ENCODE data around the gene ADGRD1. TPM values are rescaled to one million over a fixed set of nuclear protein-coding genes. Genes with fewer than 3 reads are reported as not detected.

ADGRD1 gene
- total RNA-seq, 1 experiment from 2014 or later: 0.05 TPM

DNA sequence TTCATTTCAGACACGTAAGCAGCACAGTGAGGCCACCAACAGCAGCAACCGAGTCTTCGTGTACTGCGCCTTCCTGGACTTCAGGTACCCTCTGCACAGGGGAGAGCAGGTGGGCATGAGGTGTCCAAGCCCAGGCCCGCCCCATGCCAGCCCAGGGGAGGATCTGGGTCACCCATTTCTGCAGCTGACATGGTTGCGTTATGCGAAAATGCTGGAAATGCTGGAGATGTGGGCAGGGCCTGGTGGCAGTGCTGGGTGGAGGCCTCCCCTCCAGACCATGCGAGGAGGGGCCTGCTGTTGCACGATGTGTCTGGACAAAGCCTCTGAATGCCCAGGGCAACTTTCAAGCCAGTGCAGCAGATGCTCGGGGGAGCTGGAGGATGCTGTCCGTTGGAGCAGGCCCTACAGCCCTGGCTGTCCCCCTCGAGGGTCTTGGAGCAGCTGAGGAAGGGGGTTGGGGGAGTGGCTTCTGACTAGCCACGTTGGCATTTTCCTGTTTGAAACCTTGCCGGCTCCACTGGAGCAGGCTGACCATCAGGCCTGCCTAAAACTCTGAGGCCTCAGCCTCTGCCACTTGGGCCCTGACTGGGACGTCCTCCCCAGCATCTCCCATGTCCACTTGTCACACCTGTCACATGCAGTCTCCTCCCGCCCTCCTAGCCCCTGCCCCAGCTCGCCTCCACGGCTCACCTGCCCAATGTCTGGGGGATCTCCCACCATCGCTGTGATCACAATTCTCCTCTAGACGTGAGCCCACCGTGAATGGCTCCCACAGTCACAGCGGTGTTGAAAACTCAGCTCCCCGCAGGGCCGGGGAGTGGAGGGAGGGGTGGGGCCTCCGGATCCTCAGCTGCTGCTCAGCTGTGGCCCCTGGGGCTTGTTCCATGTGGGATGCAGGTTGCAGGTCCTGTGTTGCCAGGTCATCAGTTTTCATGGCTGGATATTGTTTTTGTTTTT lies 123.4 kb downstream of the ADGRD1 start:
- in situ Hi-C loops (cut with HindIII; ENCODE audit: low pct_unique_long_range_greater_than_20kb, low sequenced_read_pairs): no loop called here
- no peak for DNase-seq (ENCODE audit: low read depth, low spot score)

DNA sequence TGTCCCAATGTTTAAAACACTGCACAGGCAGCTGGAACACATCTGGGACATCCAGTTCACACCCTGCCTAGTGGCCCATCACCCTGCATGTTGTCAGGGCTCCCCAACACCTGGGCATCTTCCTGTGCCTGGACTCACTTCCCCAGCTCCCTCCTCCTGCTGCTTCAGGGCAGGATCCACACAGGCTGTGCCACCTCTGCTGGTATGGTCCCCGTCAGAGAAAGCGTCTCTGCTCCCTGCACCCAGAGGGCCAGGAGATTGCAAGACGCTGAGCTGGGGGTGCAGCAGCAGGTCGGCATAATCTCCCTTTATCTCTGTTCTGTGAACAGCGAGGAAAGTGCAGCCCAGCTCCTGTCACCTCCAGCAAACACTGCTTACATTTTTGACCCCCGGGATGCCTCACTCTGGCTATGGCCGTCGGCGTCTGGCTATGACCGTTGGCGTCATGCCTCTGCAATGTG lies 124.3 kb downstream of the ADGRD1 start:
- DNase-seq (ENCODE audit: low read depth, low spot score): no peak
- in situ Hi-C loops (cut with HindIII; ENCODE audit: low pct_unique_long_range_greater_than_20kb, low sequenced_read_pairs): no loop called here

DNA sequence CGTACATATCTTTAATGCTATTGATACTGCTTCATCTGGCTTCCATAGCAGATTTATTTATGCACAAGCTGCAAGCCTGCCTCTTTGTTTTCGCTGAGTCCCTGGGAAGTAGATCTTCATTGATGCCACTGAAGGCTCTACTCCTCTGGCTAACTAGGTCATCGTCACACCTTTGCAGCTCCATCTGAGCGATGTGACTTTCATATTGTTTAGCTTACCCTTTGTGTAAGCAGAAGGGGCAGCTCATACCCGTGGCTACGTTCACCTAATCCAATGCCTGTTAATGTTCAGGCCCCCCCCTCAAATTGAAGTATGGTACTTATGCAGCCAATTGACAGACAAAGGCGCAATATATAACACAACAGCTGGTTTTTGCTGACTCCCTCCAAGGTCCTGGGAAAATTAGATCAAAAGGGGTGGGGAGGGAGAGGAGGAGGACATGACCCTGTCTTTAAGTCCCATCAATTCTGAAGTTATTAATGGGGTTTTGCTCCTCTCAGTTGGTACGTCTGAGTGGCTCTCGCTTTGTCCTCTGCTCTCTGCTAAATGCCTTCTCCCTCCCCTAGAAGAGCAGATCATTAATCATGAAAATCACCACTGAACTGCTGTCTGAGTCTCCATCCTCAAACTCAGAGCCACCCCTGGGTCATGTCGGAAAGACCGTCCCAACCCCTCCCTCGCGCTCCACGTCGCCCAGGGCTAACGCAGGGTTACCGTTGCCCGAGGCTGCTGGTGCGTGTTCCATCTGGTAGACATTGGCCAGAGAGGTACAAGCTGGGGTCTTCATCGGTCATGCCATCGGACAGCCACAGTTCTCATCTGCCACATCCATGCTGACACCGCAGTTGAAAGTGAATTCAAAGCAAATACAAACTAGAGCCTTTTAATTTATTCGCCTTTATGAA lies 128.8 kb downstream of the ADGRD1 start:
- DNase-seq (ENCODE audit: low read depth, low spot score): no peak
- in situ Hi-C loops (cut with HindIII; ENCODE audit: low pct_unique_long_range_greater_than_20kb, low sequenced_read_pairs): no loop called here

DNA sequence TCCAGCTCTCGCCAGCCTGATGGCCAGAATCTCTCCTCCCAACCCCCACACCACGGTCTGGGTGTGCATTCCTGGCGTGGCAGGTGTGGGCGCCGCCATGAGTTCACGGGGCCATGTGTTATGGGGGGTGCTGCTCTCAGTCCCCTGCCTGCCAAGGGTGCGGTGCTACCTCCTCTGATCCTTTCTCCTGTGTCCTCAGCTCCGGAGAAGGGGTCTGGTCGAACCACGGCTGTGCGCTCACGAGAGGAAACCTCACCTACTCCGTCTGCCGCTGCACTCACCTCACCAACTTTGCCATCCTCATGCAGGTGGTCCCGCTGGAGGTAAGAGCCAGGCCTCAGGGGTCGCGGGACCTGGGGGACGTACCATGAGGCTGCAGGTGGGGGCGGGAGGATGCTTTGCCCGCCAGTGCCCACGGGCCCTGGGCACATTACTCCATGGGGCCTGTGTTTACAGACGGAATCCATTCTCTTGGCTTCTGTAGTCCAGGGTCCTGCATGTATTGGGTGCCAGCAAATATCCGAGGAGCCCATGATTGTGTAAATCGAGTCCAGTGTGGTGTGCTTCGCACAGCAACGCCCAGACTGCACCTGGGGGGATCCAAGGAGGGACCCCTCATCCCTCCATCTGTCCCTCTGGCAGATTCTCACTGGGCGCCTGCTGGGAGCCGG lies 130.8 kb downstream of the ADGRD1 start:
- DNase-seq (ENCODE audit: low read depth, low spot score): no peak
- in situ Hi-C loops (cut with HindIII; ENCODE audit: low pct_unique_long_range_greater_than_20kb, low sequenced_read_pairs): no loop called here

DNA sequence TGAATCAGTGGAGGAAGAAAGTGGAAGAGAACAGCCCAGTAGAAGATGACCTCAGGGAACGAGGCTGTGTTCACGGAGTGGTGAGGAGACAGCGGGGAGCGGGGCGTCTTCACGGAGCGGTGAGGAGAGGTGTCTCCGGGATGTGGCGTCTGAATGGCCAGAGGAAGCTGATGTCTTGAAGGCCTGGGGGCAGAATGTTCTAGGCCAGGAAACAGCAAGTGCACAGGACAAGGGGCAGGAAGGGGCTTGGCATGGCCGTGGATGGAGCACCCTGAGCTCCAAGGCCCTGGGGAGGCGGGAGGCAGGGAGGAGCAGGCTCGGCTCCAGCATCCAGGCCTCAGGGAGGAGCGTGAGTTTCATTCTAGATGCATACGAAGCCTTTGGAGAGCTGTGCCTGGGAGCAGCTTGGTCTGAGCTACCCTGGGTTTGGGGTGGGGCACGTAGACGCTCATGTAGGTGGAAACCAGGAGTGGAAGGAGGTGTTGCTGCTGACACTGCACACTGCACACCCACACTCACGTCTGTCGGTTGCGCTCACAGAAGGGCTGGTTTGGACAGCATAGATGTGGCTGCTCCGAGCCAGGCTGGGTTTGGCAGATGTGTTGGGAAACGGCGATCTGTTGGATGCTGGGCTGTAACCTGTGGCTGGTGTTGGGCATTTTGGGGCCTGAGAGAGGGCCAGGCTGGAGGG lies 131.6 kb downstream of the ADGRD1 start:
- in situ Hi-C loops (cut with HindIII; ENCODE audit: low pct_unique_long_range_greater_than_20kb, low sequenced_read_pairs): no loop called here
- DNase-seq (ENCODE audit: low read depth, low spot score): no peak

DNA sequence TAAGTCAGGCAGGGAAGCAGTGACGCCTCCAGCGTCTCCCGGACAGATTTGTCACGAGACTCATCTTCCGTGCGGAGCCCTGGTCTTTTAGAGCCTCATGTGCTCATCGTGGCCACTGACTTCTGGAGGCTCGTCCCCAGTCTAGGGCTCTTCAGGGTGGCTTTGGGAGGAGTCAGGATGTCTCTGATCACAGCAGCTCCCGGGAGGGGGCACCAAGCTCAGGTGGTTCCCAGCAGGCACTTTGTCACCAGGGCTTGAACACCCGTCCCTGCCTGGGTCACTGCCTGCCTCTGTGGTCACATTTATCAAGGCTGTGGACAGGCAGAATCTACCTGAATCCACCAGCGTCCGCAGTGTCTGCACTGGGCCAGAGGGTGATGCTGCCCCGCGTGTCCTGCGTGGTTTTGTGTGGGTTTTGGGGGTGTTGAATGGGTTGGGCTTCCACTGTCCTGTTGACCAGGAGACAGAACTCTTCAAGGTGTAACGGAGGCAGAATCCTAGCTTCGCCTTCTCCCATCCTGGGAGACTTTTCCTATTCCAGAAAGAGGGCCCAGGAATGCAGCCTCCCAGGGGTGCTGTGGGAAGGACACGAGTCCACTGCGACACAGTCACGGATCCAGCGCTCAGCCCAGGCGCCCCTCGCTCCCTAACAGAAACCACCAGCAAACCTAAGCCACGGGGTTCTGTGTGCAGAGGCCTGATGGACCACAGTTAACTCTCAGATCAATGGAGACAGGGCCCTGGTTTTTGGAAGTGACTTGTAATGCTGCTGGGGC lies 132.3 kb downstream of the ADGRD1 start:
- in situ Hi-C loops (cut with HindIII; ENCODE audit: low pct_unique_long_range_greater_than_20kb, low sequenced_read_pairs): no loop called here
- no peak for DNase-seq (ENCODE audit: low read depth, low spot score)

DNA sequence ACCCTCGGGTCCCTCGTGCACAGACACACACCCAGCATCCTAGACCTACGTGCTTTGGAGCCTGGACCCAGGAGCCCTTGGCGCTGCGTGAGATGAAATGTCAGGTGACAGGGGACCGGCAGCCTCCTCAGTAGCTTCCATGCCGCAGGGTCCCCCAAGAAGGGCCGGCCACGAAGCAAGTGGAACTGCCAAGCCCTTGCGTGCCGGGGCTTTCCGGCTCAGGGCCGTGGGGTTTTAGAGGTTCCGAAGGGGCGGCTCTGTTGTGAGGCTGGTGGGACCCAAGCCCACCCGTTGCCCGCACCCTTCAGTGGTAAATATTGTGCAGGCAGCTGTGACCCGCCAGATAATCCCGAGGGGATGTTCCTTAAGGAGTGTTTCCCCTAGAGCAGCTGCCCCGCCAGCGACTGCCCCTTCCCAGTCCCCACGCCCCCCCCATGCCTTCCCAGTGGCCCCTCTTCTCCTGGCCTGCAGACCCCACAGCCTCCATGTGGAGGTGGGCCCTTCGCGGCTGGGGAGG lies 133.7 kb downstream of the ADGRD1 start:
- in situ Hi-C loops (cut with HindIII; ENCODE audit: low pct_unique_long_range_greater_than_20kb, low sequenced_read_pairs): no loop called here
- DNase-seq (ENCODE audit: low read depth, low spot score): no peak

DNA sequence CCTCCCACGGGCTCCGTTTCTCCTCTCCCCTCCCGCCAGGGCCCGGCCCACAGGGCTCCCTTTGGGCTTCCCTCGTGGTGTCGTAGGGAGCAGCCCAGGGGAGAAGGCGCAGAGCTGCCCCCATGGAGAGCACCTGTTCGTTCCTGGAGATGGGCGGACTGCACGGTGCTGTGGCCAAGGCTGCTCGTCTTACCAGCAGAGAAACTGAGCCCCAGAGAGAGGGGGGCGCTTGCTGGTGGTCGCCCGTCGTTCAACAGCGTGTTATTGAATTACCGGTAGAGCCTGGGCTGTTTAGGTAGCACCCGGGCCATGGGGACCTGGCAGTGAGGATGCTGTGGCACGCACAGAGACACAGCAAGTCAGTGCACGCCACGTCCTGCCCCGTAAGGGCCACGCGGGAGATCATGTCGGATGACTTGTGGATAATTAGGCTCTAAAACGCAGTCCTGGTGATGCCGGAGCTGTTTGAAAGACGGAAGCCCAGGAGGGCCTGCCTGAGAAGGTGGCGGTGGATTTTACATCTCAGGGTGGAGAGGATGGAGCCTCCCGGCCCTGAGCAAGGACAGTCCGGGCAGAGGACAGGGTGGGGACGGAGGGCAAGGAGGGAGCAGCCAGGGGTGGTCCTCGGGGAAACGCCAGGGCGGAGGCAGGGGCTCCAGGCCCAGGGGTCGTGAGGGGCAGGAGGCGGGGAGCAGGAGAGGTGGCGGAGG lies 134.4 kb downstream of the ADGRD1 start:
- no peak for DNase-seq (ENCODE audit: low read depth, low spot score)
- in situ Hi-C loops (cut with HindIII; ENCODE audit: low pct_unique_long_range_greater_than_20kb, low sequenced_read_pairs): no loop called here

DNA sequence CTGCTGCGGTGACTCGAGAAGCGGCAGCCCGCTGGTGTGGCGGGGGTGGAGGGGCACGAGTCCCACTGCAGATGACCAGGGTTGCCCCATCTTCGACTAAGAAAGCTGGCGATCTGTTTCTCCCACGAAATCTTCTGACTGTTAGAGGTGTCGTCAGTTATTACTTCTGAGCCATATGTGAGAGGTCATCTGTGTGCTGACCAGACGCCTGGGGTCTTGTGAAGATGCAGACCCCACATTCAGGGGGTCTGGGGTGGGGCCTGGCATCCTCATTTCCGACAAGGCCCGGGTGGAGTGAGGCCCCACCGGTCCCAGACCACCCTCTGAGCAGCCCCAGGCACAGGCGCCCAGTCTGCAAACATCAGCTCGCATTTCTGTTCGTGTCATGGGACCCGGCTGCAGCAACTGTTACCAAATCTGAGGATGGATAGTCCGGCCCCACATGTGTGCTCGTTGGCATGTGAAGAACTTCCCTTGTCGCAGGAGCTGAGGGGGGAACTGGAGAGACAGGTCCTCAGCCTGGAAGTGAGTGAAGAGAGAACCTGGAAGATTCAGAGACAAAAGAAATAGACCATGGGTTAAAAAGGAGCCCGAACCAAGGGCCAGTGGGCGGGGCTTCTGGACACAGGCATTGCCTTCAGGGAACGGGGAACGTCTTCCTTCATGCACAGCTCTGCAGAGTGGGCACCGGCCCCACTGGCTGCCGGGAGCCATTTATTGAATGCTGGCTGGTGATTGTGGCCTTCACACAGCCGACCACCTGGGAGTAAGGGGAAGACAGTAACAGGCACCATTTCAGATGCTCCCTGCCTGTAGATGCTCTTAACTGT lies 135.2 kb downstream of the ADGRD1 start:
- DNase-seq (ENCODE audit: low read depth, low spot score): no peak
- in situ Hi-C loops (cut with HindIII; ENCODE audit: low pct_unique_long_range_greater_than_20kb, low sequenced_read_pairs): no loop called here

DNA sequence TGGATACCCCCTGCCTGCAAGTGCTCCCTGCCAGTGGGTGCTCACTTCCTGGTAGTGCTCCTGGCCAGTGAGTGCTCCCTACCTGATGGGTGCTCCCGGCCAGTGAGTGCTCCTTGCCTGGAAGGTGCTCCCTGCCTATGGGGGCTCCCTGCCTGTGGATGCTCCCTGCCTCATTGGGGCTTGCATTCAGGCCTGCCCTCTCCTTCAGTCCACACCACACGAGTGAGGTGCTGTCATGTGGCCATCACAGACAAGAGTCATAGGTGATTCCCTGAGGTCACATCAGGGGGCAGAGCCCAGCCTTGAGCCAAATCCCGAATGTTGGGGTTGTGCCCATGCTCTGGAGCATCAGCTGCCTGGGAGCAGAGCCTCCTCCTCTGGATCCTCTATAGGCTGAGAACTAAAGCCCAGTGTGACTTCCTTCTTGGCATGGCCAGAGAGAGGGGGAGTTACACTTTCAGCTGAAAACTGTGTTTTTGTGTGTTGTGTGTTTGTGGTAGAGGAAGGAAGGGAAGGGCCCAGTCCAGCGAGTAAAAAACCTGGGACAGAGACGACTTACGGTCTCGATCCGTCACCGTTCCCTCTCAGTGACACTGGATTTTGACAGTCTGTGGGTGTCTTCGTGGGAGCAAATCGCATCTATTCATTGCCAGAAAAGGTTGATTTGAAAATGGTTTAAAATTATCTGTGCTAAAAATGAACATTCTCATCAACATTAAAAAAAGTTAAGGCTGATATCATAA lies 136.0 kb downstream of the ADGRD1 start:
- in situ Hi-C loops (cut with HindIII; ENCODE audit: low pct_unique_long_range_greater_than_20kb, low sequenced_read_pairs): no loop called here
- no peak for DNase-seq (ENCODE audit: low read depth, low spot score)

DNA sequence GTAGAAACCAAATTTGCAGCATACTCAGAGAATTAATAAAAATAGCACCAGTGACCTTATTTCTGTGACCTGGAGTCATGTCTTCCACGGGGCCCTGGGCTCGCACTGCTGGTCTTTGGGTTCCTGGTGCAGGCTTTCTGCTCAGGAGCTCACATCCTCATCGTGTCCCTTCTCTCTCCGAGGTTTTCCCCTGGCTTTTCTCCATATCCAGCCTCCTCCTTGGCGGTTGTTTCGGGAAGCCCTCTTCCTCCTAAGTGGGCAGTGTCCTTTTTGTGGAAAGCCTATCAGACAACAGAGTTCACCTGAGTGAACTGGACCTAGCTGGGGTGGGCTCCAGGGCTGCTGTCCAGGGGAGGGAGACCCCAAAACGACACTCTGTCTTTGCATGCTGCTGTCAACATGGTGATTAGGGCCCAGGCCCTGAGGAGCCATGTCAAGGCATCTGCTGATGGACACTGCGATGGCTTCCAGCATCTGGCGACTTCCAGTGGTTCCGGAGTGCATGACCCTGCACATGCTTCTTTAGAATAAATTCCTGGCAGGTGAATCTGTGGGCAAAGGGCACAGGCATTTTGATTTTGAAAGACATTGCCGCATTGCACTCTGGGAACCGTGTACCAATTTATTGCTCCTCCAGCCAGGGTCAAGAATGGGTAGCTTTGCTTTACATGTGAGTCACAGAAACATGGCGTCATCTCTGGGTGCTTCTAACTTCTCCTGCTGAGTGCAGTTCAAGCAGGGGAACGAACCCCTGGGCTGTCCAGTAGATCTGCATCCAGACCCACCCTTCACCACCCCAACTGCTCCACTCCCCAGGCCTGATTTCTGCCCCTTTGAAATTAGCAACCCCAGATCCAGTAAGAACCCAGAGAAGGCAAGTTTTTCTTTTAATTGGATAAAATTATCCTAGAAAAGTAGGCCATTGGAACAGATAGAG lies 136.8 kb downstream of the ADGRD1 start:
- DNase-seq (ENCODE audit: low read depth, low spot score): no peak
- in situ Hi-C loops (cut with HindIII; ENCODE audit: low pct_unique_long_range_greater_than_20kb, low sequenced_read_pairs): no loop called here

DNA sequence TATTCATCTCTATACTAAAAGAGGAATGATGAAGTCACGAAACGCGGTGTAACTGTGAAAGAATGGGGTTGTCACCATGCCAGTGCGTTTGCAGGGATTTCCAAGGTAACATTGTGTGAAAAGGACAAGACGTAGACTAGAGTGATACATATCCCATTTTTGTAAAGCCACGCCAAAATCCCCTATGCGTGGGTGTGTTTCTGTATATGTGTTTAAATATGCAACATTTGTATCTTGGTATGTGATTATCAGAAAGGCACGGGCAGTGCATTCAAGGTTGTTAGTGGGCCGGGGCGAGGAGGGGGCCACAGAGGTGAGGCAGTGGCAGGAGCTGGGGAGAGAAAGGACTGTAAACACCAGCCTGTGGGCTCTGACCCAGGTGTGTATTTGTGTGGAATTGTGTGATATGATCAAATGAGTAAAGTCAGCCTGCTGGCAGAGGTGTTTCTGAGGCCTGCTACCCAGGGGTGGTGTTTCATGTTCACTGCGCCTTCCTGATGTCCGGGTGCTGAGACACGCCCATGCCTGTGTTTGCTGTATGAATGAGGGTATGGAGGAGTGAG lies 137.8 kb downstream of the ADGRD1 start:
- in situ Hi-C loops (cut with HindIII; ENCODE audit: low pct_unique_long_range_greater_than_20kb, low sequenced_read_pairs): no loop called here
- no peak for DNase-seq (ENCODE audit: low read depth, low spot score)

DNA sequence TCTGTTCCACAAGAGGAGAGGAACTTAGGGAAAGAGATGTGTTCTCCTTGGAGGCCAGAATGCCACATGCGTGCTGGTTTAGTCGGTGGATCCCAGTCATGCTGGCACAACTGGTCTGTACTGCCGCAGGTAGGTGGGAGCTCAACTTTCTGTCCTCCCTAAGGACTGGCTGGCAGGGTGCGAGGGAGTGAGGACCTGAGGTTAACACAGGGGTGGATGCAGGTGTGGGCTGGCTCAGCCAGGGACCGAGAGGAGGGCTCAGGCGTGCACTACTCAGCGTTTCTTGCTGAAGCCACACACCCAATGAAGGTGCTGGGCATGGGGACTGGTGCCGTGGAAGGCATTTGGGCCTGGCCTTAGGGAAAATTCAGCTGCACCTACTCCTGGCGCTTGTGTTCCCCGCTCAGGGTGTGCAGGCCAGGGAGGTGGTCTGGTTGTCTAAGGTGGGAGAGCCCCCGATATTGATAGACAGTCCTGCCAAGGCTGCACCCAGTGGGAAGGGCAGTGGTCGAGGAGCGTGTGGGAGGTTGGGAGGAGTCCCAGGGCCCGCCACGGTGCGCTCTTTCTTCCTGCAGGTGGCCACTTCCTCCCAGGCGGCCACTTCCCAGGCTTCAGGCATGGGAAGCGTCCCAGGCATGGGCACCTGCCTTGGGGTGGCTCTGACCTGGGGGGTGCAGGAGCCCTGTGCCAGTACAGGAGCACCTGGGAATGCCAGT lies 138.4 kb downstream of the ADGRD1 start:
- no peak for DNase-seq (ENCODE audit: low read depth, low spot score)
- in situ Hi-C loops (cut with HindIII; ENCODE audit: low pct_unique_long_range_greater_than_20kb, low sequenced_read_pairs): no loop called here
